ENCODE measurements around the gene UIMC1. TPM values are rescaled to one million over a fixed set of nuclear protein-coding genes. Genes with fewer than 3 reads are reported as not detected.

Gene UIMC1
- total RNA-seq, 1 donor from 2014 or later, result 36.1 TPM

GRCh38 chr5:177024559-177024958, 18.0 kb upstream of the UIMC1 start:
- peaks cover 58% of the 10 kb centered on the region for H3K79me2 ChIP-seq (ENCODE audit: insufficient read depth, low read length)
- H3K27ac Mint-ChIP-seq (ENCODE audit: unreplicated experiment), result no peak overlapping the region

GRCh38 chr5:177023303-177023664, 16.7 kb upstream of the UIMC1 start:
- Histone ChIP-seq H3K9ac (ENCODE audit: low read length) (peak overlapping the region; percentile 90), H3K36me3 (ENCODE audit: insufficient read depth, low read length) (no peaks in the 10 kb centered on the region), H3K4me3 (ENCODE audit: insufficient read depth, low read depth, low read length) (peak overlapping the region; percentile 92), H3K9me3 (ENCODE audit: insufficient read depth, low read depth, low read length) (no peaks in the 10 kb centered on the region), H2AFZ (ENCODE audit: low read depth, low read length) (peak overlapping the region; percentile 95), H4K20me1 (ENCODE audit: insufficient read depth, low read length) (peaks cover 16% of the 10 kb centered on the region), H3K4me2 (ENCODE audit: low read length) (peak overlapping the region; percentile 98), H3K4me1 (ENCODE audit: insufficient read depth, low read length) (peaks cover 12% of the 10 kb centered on the region), H3K27ac (ENCODE audit: low read depth, low read length) (peak overlapping the region; percentile 69), H3K79me2 (ENCODE audit: insufficient read depth, low read length) (peaks cover 50% of the 10 kb centered on the region), H3K27me3 (ENCODE audit: insufficient read depth, low read length) (no peaks in the 10 kb centered on the region)
- H3K4me1 Mint-ChIP-seq (ENCODE audit: low read depth, unreplicated experiment), result peaks cover 9% of the 10 kb centered on the region
- no peaks in the 10 kb centered on the region for H3K27me3 Mint-ChIP-seq (ENCODE audit: low read depth, unreplicated experiment)
- H3K27ac Mint-ChIP-seq (ENCODE audit: unreplicated experiment), result peak overlapping the region; percentile 99
- H3K4me3 Mint-ChIP-seq (ENCODE audit: unreplicated experiment), result peak overlapping the region; percentile 99
- TF ChIP-seq CTCF (IDR thresholded peaks at IDR 0.05; ENCODE audit: insufficient read depth, low read depth, low read length) (no peak), EZH2 (IDR thresholded peaks at IDR 0.05; ENCODE audit: insufficient read depth, low read length) (no peak)
- FAIRE-seq, result no peak
- H3K36me3 Mint-ChIP-seq (ENCODE audit: low read depth, unreplicated experiment), result peaks cover 7% of the 10 kb centered on the region
- no peaks in the 10 kb centered on the region for H3K9me3 Mint-ChIP-seq (ENCODE audit: unreplicated experiment)
- DNase-seq (ENCODE audit: low read depth), result no peak

More at GRCh38 chr5:177024559-177024958, 18.0 kb upstream of the UIMC1 start:
- Mint-ChIP-seq H3K9me3 (ENCODE audit: unreplicated experiment) (no peaks in the 10 kb centered on the region), H3K36me3 (ENCODE audit: low read depth, unreplicated experiment) (peaks cover 7% of the 10 kb centered on the region), H3K27me3 (ENCODE audit: low read depth, unreplicated experiment) (no peaks in the 10 kb centered on the region), H3K4me3 (ENCODE audit: unreplicated experiment) (no peak overlapping the region), H3K4me1 (ENCODE audit: low read depth, unreplicated experiment) (peaks cover 9% of the 10 kb centered on the region)
- Histone ChIP-seq H4K20me1 (ENCODE audit: insufficient read depth, low read length) (peaks cover 24% of the 10 kb centered on the region), H2AFZ (ENCODE audit: low read depth, low read length) (no peak overlapping the region), H3K27me3 (ENCODE audit: insufficient read depth, low read length) (no peaks in the 10 kb centered on the region), H3K4me2 (ENCODE audit: low read length) (peak overlapping the region; percentile 3), H3K4me1 (ENCODE audit: insufficient read depth, low read length) (peaks cover 12% of the 10 kb centered on the region), H3K36me3 (ENCODE audit: insufficient read depth, low read length) (no peaks in the 10 kb centered on the region), H3K27ac (ENCODE audit: low read depth, low read length) (no peak overlapping the region), H3K9me3 (ENCODE audit: insufficient read depth, low read depth, low read length) (no peaks in the 10 kb centered on the region), H3K9ac (ENCODE audit: low read length) (no peak overlapping the region), H3K4me3 (ENCODE audit: insufficient read depth, low read depth, low read length) (no peak overlapping the region)
- FAIRE-seq (no peak), DNase-seq (ENCODE audit: low read depth) (no peak)
- TF ChIP-seq EZH2 (IDR thresholded peaks at IDR 0.05; ENCODE audit: insufficient read depth, low read length), result no peak
- no peak for TF ChIP-seq CTCF (IDR thresholded peaks at IDR 0.05; ENCODE audit: insufficient read depth, low read depth, low read length)

- Histone ChIP-seq H3K27ac (ENCODE audit: low read depth, low read length) (peak within 1 kb of the TSS; percentile 69), H2AFZ (ENCODE audit: low read depth, low read length) (peak within 1 kb of the TSS; percentile 95), H3K79me2 (ENCODE audit: insufficient read depth, low read length) (peaks cover 46% of the 10 kb centered on the region), H3K4me3 (ENCODE audit: insufficient read depth, low read depth, low read length) (peak within 1 kb of the TSS; percentile 92), H3K27me3 (ENCODE audit: insufficient read depth, low read length) (no peaks in the 10 kb centered on the region), H4K20me1 (ENCODE audit: insufficient read depth, low read length) (peaks cover 16% of the 10 kb centered on the region), H3K9ac (ENCODE audit: low read length) (peak within 1 kb of the TSS; percentile 90), H3K4me2 (ENCODE audit: low read length) (peak within 1 kb of the TSS; percentile 98), H3K4me1 (ENCODE audit: insufficient read depth, low read length) (peaks cover 12% of the 10 kb centered on the region), H3K9me3 (ENCODE audit: insufficient read depth, low read depth, low read length) (no peaks in the 10 kb centered on the region), H3K36me3 (ENCODE audit: insufficient read depth, low read length) (no peaks in the 10 kb centered on the region)
- TF ChIP-seq EZH2 (IDR thresholded peaks at IDR 0.05; ENCODE audit: insufficient read depth, low read length) (no peak), CTCF (IDR thresholded peaks at IDR 0.05; ENCODE audit: insufficient read depth, low read depth, low read length) (no peak)
- peak within 1 kb of the TSS; percentile 99 for H3K27ac Mint-ChIP-seq (ENCODE audit: unreplicated experiment)
- H3K4me3 Mint-ChIP-seq (ENCODE audit: unreplicated experiment), result peak within 1 kb of the TSS; percentile 99
- H3K9me3 Mint-ChIP-seq (ENCODE audit: unreplicated experiment), result no peaks in the 10 kb centered on the region
- peak; percentile 78 for DNase-seq (ENCODE audit: low read depth)
- peaks cover 9% of the 10 kb centered on the region for H3K4me1 Mint-ChIP-seq (ENCODE audit: low read depth, unreplicated experiment)
- no peak for FAIRE-seq
- no peaks in the 10 kb centered on the region for H3K27me3 Mint-ChIP-seq (ENCODE audit: low read depth, unreplicated experiment)
- H3K36me3 Mint-ChIP-seq (ENCODE audit: low read depth, unreplicated experiment), result peaks cover 7% of the 10 kb centered on the region
Measured at GRCh38 chr5:177022386-177023302, 16.1 kb upstream of the UIMC1 start, which contains the start of gene ZNF346. ZNF346 (plus strand) TSS chr5:177022696; CDS start chr5:177022739, 43 bp downstream.
